HG03039 (cell line): Measurements from ENCODE around the gene SFTA2.
"Not testable (repeated sequence)": the region's sequence is repeated elsewhere in the genome, so short reads cannot be mapped to it uniquely, and the experiment has no call there.

Experiments used
- ATAC-seq: cut with Tn5 transposase; IDR thresholded peaks from one replicate; pipeline ENCODE4 v1.9.1; 2021; ENCODE audit warnings: mild to moderate bottlenecking, moderate library complexity; ENCODE audit not compliant: unreplicated experiment

SFTA2 gene

DNA sequence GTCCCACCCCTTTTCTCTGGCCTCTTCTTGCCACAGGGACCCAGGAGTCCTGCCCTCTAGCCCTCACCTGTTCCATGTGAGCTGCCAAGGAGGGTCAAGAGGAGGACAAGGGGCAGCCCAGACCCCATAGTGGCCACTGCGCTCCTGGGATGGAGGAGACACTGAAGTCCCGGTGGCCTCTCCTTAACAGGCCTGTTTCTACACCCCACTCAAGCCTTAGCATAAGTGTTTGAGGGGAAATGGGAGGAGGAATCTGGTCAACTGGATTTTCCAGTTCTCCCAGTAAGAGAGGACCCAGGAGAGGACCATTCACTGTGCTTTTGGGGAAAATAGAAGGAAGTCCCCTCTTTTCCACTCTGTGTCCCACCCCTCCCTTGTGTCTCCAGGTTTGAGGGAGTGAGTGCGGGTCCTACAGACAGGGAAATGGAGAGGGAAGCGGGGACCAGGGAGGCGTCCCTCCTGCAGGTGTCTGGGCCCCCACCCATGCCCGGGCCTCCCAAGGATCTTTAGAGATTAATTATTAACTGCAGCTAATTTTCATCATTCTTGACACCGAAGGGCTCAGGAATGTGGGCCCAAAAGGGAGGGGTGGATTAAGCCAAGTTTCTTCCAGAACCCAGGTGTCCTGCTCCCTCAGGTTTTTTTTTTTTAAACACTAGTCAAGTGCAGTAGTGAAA, at the start of gene SFTA2:
Gene SFTA2 (minus strand): TSS at position 202 of the 677 bp plus-strand sequence. CDS start 74 bp downstream, at position 128.
- no peak for ATAC-seq

DNA sequence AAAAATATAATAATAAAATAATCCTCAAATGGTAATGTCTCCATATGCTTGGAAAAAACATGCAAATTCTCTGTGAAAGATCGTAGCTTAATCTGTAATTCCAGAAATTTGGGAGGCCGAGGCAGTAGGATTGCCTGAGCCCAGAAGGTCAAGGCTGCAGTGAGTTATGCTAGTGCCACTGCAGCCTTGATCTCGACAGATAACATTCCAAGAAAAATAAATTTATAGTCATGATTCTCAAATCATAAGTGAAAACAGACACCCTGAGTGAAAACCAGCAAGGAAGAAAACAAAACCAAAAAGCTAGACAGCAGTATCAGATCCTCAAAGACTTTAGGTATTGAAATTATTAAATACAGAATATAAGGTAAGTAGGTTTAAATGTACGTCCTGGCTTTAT, 47.7 kb upstream of the SFTA2 start:
- ATAC-seq = no peak

DNA sequence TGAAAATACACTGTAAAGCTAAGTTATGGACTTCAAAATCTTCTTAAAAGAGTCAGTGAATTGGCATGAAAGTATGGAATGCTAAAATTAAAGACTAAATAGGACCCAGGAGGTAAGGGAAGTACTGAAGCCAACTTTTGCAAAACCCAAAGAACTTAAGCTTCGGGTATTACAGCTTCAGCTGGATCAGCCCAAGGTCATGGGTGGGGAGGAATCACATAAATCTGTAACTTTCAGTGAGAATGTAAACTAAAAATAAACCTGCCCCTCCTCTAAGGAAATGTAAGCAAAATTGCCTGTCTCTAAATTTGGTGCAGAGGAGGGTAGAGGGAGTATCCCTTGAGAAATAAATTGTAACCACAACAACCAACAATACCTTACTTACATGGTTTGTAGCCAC, 47.2 kb upstream of the SFTA2 start:
- ATAC-seq = no peak

DNA sequence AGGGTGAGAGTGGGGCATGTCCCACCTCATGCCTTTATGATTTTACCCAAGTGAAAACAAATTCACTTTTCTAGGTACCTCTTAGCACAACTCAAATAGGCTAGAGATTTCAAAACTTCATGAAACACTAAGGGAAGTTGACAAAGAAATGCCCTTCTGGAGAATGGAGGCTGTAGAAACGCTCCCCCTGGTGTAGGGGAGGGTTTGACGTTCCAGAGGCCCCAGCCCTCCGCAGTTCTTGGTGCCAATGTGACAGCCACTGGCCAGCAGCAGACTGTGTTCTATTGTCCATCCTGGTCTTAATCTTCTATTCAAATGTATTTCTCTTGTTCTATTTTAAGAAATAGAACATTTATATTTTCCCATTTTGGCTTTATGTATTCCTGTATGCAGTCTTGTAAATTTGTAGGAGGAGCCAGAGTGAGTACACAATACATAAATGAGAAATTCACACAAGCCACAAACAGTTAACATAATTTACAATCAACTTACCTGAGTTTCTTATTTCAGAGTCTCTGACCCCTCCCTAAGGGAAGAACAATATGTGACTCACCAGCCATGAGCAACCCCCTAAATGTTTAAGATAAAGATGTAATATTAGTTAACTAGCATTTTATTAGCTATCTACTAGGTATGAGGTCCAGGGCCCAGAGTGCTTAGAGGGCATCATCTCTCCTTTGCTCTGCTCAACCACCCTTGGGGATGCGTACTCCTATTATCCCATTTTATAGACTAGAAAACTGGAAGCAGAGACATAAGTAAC, 42.7 kb upstream of the SFTA2 start:
- no peak for ATAC-seq

DNA sequence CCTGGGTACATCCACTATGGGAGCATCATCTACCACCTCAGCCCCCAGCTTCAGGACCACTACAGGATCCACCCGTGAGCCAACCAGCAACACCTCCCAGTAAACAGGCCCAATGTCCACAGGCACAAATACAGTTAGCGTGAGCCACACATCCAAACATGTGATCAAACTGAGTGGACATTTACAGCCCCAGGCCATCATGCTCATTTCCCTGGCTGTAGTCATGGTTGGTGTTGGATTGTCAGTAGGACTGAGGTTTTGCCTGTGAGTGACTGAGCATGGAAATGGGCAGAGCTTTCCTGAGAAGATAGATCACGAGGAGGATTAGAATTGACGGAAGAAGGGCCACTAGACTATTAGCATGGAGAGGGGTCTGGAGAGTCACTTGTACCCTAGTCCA, 40.8 kb upstream of the SFTA2 start:
- ATAC-seq = no peak

DNA sequence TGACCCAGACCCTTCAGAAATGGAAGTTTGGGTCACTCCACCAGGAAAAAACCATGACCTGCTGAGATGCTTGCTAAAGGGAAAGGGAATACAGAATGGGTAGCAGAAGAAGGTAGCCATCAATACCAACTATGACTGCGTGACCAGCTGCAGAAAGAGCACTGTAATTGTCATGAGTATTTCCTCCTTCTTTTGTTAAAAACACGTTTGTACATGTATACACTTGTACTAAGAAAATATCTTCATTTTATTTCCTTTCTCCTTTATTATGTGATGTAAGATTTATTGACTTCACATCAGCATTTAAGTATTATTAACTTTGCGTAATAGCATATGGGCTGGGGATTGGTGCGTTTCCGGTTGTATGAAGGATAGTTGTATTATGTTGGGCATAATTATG, 39.0 kb upstream of the SFTA2 start:
- no peak for ATAC-seq

DNA sequence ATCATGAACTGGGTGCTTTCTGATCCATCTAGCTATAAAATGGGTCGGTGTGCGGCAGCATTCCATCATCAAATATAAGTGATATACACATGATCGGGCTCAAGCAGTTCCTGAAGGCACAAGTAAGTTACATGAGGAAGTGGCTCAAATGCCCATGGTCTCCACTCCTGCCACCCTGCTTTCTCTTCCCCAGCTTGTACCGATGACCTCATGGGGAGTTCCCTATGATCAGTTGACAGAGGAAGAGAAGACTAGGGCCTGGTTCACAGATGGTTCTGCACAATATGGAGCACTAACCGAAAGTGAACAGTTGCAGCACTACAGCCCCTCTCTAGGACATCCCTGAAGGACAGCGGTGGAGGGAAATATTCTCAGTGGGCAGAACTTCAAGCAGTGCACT, 37.2 kb upstream of the SFTA2 start:
- ATAC-seq = not testable (repeated sequence)

DNA sequence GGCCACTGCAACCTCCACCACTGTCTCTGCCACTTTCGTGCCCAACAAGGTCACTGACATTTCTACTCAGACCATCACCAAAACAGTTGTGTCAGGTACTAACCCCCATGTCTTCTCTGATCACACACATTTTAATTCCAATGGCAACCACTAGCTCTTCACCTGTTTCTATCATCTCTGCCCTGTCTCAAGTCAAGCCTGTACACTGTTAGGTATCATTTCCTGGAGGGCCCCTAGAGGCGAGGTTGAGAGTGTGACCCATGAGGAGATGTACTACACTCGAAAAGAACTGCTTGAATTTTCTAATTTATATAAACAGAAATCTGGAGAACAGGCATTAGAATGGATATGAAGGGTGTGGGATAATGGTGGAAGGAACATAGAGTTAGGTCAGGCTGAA, 34.2 kb upstream of the SFTA2 start:
- ATAC-seq = no peak

DNA sequence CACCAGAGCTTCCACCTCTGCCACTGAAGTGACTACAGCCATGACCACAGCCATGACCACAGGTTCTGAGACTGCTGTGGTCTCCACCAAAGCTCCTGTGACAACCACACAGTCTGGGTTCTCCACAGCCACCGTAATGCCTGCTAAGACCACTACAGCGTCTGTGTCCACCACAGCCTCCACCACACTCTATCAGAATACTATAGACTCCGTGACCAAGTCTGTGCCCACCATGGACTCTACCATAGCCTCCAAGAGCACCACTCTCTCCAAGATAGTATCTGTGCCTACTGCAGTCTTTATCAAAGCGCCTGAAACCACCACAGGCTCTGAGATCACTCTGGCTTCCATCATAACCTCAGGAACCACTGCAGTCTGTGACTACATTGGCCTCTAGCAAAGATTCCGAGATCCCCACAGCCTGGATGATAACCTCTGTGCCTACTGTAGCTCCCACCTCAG, 33.2 kb upstream of the SFTA2 start:
- ATAC-seq = no peak

DNA sequence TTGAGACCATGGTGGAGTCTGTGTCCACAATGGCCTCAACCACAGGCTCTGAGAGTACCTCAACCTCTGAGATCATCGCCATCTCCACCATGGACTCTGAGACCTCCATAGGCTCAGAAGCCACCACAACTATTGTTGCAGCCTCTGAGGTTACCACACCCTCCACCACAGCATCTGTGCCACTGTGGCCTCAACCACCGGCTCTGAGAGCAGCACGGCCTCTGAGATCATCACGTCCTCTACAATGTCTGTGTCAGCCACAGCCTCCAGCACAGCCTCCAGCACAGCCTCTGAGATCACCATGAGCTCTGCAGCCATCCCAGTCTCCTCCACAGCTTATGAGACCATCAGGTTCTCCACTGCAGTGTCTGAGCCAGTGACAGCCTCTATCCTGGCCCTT, 32.1 kb upstream of the SFTA2 start:
- no peak for ATAC-seq

DNA sequence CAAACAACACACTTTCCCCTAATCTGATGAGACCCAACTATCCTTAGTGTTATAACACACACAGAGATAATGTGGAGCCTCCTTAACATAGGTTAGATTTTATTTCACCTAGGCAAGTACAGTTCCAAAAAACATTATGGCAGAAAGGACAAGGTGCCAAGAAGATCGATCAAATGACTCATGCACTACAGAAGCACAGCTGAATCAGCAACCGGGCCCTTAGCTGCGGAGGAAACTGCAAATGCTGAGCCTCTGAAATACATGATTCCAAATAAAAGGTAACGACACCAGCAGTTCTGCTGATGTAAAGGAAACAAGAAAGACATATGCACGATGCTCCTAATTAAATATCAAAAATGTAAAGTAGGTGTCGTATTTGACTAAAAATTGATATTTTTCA, 31.7 kb upstream of the SFTA2 start:
- ATAC-seq = no peak

DNA sequence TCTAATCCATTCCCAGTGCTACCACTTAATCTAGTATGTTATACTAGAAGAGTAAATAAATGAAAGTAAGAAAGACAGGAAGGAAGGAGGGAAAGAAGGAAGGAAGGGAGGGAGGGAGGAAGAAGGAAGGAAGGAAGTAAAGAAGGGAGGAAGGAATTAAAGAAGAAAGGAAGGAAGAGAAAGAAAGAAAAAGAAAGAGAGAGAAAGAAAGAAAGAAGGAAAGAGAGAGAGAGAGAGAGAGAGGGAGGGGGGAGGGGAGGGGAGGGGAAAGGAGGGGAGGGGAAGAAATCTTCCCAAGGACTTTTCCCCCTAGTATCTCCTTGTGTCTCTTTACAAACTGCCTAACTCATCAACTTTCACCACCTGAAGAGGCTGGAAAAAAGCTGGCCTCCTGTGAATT, 30.7 kb upstream of the SFTA2 start:
- no peak for ATAC-seq

DNA sequence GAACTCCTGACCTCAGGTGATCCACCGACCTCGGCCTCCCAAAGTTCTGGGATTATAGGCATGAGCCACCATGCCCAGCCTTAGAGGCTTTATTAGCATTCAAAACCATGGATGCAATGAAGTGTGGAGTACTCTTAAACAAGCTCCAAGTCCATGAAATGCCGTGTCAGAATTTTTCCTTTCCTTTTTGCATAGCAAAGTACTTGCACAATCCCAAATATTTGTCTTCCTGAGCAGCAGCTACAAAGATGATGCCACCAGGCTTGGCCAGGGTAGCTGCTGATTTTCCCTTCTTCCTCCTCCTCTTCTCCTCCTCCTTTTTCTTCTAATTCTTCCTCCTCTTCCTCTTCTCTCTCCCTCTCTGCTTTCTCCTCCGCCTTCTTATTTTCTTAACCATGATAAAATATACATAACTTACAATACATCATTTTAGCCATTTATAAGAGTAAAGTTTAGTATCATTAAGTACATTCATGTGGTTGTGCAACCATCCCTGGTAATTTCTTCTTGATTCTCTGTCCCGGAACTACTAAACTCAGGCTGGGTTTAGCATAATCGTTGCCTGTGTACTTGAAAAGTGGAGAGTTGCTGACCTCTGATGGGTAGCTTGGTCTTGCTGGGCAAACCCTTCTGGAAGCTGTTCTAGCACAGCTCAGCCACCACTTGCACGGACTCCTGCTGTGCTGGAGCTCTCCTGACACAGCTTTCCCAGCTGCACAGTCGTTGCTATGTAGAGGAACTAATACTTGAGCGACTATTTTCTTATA, 29.1 kb upstream of the SFTA2 start:
- ATAC-seq = no peak

DNA sequence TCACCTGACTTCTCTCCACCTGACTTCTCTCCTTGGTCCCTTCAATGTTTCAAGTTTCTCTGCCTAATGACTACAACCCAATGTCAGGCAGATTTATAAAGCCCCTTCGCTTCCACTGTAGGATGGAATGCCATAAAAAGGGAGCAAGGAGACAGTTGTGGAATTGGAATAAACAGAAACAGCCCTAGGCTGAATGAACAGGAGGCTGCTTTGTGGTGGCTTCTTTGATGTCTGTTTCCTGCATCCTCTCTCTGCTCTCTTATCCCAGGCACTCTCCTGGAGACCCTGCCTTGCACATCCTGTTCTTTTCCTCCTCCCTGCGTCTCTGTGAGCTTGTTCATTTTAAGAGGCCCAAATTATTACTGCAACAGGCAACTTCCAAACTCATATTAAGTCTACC, 25.7 kb upstream of the SFTA2 start:
- no peak for ATAC-seq

DNA sequence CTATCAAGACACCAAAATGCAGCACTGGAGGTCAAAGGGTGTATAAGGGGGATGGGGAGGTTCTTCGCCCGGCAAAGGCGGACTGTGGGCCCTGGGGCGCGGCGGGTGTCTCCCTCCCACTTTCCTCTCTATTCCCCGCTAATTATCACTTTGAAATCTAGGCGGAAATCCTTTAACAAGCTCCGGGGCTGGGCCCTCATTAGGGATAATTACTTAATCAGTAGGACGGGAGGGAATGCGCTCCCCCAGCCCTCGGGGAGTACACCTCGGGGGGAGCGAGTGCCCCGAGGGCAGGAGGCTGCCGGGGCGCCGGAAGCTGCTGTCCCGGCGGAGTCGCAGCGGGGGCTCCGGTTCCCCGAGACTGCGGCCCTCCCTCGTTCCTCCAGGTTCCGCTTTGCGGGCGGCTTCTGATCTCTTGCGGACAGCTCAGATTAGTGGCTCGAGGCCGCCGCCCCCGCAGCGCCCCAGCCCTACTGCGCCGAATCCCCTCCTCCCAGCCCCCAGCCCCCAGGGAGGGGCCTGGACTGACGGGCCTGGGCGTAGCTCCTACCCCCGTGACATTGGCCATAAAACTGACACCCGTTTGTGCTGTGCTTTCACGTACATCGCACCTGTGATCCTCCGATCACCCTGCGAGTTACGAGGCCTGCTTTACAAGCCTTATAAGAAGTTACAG, 23.5 kb upstream of the SFTA2 start:
- ATAC-seq = peak; percentile 48

DNA sequence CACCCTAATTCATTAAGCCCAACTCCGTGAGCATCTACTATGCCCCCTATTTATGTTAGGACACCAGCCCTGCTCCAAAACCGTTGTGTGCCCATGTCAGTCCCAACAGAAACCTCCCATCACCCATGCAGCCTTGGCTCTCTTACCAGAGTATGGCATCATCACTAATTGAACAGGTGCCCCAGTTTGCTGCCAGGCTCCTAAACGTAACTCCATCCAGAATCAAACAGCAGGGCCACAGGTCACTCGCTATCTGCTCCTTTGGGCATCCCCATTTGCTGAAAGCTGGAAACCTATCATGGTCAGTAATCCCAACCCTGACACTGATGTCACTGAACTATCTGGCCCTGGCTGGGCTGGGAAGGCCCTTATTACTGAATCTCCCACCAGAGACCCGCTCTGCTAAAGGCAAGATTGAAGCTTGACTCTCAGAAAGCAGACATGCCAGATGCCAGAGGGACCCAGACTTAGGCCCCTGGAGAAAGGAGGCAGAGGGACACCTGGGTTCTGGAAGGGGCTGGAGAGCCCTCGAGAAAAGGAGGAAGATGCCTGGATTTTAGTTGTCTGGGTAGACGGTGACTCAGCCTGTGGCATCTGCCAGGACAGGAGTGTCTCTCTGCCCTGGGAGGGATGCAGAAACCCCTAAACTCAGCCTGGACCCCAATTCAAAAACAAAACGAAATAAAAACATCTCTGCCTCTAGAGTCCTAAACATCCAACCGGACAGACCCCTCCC, 22.8 kb upstream of the SFTA2 start:
- ATAC-seq = no peak

DNA sequence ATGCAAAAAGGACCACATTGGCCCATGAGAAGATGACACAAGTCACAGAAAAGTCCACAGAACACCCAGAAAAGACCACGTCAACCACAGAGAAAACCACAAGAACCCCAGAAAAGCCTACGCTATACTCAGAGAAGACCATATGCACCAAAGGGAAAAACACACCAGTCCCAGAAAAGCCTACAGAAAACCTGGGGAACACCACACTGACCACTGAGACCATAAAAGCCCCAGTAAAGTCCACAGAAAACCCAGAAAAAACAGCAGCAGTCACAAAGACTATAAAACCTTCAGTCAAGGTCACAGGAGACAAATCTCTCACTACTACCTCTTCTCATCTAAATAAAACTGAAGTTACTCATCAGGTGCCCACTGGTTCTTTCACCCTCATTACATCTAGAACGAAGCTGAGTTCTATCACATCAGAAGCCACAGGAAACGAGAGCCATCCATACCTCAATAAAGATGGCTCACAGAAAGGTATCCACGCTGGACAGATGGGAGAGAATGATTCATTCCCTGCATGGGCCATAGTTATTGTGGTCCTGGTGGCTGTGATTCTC, 20.0 kb upstream of the SFTA2 start:
- no peak for ATAC-seq

DNA sequence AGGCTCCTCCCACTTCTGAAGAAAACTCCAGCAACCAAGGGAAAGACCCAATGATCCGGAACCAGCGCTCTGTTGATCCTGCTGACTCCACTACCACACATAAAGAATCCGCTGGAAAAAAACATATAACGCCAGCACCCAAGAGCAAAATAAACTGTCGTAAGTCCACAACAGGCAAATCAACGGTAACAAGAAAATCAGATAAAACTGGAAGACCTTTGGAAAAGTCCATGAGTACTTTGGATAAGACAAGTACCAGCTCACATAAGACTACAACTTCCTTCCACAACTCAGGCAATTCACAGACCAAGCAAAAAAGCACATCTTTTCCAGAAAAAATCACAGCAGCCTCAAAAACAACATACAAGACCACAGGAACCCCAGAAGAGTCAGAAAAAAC, 16.8 kb upstream of the SFTA2 start:
- no peak for ATAC-seq

DNA sequence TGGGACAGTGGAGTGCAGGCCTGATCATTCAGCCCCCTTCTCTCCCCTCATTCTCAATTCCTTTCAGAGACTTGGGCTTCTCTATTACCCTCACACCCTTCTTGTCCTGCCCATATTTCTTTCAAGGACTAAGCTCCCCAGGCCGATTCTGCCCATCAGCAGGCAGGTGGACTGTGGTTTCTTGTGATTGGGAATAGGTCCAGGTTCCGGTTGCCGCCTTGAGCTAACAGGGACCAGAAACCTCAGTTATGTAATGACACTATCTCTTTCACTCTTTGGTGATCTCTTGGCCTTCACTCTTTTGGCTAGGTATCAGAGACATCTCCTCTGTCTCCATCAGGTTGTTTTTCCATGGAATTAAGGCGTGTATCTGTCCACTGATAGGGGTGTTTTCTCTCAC, 15.3 kb upstream of the SFTA2 start:
- ATAC-seq = no peak

DNA sequence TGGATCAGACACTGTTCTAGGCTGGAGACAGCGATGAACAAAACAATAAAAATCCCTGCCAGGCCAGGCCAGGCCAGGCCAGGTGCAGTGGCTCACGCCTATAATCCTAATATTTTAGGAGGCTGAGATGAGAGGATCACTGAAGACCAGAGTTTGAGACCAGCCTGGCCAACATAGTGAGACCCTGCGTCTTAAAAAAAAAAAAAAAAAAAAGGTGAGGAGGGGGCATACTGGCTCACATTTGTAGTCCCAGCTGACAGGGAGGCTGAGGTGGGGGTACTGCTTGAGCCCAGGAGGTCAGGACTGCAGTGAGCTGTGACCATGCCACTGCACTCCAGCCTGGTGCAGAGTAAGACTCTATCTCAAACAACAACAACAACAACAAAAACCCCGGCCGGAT, 13.3 kb upstream of the SFTA2 start:
- no peak for ATAC-seq
